CD4-positive, alpha-beta T cell treated with Interleukin-10 for 1 hour (primary cell): ENCODE measurements around the gene NR4A3.
A peak's percentile ranks its signal among the peaks of the same experiment; 100 is the strongest.
"Not testable (repeated sequence)": the region's sequence is repeated elsewhere in the genome, so short reads cannot be mapped to it uniquely, and the experiment has no call there.

Experiments used
- DNase-seq: peaks from one replicate; pipeline ENCODE4 v3.0.0-alpha.2; 2020

The NR4A3 gene

GRCh38 chr9:99835581-99835980, 13.9 kb downstream of the NR4A3 start:
- DNase-seq, result no peak

DNA sequence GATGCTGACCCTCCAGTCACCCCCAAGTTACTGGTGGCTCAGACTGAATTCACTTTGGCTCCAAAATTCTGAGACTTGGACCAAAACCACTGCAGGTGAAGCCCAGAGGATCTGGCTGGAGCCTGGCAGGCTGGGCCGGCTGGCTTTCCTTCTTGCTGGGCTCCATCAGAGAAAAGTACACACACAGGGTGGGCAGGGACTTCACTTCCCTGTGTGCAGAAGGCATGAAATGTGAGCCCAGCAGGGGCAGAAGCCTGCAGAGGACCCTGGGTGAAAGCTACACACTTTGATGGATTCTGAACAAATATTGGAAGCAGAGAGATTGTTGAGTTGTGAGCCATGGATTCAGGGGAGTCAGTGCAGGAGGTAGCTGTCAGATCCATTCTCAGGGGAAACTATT, 18.4 kb downstream of the NR4A3 start:
- DNase-seq, result no peak

GRCh38 chr9:99845063-99845462, 23.4 kb downstream of the NR4A3 start:
- no peak for DNase-seq

DNA sequence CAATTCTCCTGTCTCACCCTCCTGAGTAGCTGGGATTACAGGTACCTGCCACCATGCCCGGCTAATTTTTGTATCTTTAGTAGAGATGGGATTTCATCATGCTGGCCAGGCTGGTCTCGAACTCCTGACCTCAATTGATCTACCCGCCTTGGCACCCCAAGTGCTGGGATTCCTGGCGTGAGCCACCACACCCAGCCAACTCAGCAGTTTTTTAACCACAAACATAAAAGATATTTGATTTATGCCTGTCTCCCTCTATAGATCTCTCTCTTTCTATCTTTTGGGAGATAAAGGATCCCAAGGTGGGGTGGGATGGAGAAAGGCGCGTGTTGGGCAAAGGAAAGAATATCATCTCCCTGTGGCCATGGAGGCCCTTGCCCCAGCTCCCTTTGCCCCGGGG, 26.8 kb downstream of the NR4A3 start:
- no peak for DNase-seq

GRCh38 chr9:99850736-99851499, 29.2 kb downstream of the NR4A3 start:
- DNase-seq, result no peak

DNA sequence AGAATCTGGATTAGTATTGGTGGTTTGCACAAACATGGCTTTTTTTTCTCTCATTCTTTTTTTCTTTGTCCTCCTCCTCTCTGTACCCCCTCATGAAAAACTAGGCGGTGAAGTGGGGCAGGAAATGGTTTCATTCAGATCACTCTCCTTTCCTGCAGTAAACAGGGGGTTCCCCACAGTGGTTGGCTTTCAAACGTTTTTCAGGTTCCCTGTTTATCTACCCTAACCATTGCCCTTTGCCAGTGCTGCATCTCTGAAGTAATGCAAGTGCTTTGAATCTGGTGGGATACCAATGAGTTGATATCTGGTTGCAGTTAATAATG, 29.8 kb downstream of the NR4A3 start:
- peak; percentile 72 for DNase-seq

DNA sequence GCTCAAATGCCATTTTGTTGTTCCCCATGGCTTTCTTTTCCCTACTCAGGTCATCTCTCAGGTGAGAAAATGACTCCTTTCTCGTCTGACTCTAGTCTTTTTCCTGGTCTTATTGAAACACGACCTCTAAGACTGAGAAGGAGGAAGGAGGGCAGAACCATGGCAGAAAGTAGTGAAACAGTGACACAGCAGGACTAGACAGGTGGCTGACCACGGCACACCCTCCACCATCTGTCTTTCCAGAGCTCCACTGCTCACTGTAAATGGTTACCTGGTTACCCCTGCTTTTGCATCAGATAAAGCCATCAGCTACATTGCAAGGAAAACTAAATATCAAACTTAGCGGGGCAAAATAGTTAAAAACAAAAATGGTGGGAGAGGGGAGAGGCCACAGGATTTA, 30.9 kb downstream of the NR4A3 start:
- no peak for DNase-seq

DNA sequence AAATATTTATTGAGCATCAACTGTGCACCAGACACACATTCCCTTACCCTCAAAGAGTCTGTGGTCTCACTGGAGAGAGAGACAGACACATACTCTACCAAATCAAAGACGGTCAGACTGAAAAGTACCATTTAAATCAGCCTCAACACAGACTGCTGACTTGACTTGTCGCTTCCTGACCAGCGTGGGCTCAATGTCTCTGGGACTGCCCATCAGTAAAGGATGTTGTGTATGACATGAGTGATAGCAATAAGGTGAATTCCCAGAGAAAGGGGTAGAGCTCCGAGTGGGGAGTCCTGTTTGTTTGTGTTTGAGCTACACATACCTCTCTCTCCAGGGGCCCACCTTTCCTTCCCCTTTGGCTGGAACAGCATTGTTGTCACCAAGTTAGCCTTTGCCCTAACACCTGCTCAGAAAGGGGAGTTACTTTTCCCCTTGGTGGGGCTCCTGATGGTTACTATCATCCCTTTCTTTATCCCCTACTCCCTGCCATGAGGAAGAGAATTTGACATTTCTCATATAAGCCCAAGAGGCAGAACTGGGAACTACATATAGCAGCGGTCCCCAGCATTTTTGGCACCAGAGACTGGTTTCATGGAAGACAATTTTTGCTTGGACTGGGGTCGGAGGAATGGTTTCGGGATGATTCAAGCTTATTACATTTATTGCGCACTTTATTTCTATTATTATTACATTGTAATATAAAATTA, 33.9 kb downstream of the NR4A3 start:
- DNase-seq, result no peak

DNA sequence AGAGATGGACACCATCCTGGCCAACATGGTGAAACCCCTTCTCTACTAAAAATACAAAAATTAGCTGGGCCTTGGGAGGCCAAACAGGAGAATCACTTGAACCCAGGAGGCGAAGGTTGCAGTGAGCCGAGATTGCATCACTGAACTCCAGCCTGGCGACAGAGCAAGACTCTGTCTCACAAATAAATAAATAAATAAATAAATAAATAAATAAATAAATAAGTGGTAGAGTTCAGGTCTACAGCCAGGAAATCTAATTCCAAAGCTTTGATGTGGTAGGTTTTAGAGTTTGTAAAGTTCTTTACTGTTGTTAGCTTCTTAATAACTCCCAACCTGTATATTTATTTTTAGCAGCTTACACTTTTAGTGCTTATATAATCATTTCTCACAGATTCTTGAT, 35.9 kb downstream of the NR4A3 start:
- not testable (repeated sequence) for DNase-seq

GRCh38 chr9:99858087-99858486, 36.4 kb downstream of the NR4A3 start:
- DNase-seq, result no peak

- no peak for DNase-seq
Observed at GRCh38 chr9:99859243-99859980, 37.7 kb downstream of the NR4A3 start.

DNA sequence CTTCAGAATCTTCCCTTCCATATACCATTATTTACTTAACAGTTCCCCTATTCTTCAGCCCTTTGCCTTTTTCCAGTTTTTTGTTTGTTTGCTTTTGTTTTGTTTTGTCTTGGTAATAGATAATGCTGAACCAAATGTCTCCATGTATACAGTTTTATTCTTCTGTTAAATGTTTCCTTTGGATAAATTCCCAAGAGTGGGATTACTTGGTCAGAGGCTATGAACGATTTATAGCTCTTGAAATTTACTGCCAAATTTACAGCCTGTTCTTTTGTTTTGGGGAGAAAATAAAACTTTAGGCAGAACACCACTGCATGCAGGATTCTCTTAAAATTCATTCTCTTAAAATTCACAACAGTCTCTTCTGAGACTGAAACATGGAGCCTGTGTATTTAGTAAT, 38.6 kb downstream of the NR4A3 start:
- DNase-seq, result no peak

GRCh38 chr9:99863955-99864354, 42.3 kb downstream of the NR4A3 start:
- DNase-seq, result no peak

- DNase-seq, result no peak
Observed at GRCh38 chr9:99866398-99866797, 44.7 kb downstream of the NR4A3 start.

- no peak for DNase-seq
Observed at GRCh38 chr9:99867536-99867935, 45.9 kb downstream of the NR4A3 start.

DNA sequence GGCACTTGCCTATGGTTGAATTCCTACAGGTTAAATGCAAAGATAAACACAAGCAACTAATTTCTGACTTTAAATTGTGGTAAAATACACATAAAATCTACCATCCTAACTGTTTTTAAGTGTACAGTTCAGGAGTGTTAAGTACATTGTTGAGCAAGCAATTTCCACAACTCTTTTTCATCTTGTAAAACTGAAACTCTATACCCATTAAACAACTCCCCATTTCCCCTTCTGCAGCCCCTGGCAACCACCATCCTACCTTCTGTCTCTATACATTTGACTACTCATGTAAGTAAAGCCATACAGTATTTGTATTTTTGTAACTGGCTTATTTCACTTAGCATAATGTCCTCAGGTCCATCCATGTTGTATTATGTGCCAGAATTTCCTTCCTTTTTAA, 46.3 kb downstream of the NR4A3 start:
- DNase-seq, result no peak

DNA sequence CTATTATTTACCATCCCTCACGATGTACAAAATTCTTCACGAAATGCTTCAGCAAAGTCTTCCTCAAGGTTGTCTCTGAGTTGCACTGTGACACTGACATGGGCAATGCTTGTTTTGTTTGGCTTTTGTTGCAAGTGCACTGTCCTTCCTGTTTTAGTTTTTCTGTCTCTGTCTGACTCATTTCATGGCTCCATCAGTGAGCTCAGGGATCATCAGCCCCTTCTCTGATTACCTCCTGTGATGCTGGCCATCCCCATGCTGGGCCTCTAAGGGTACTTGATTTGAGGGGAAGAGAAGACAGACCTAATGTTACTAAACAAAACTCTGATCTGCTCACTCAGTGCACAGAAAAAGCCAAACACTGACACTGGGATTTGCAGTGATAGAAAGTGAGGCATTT, 47.2 kb downstream of the NR4A3 start:
- DNase-seq, result no peak

GRCh38 chr9:99870126-99870525, 48.4 kb downstream of the NR4A3 start:
- no peak for DNase-seq

GRCh38 chr9:99873531-99873930, 51.8 kb downstream of the NR4A3 start:
- no peak for DNase-seq

GRCh38 chr9:99873943-99874584, 52.4 kb downstream of the NR4A3 start:
- no peak for DNase-seq

- DNase-seq, result no peak
Observed at GRCh38 chr9:99876190-99876589, 54.5 kb downstream of the NR4A3 start.

DNA sequence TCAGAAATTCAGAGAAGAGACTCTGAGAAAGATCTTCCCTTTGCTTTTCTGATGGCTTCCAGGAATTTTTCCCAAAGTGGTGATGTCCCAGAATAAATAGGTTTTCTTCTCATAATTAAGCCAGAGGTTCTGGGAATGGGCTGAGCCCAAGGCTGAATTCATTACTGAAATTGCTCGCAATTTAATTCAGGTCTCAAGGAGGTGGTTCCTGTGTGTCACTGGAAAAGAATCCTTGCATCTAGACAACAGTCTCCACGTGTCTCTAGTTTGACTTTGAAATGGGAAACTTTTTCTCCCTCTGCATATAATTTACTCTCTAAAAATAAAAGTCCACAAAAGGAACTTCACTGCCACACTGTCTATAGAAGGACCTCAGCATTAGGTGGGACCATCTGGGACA, 57.0 kb downstream of the NR4A3 start:
- DNase-seq, result no peak

- DNase-seq, result no peak
Observed at GRCh38 chr9:99881769-99882168, 60.1 kb downstream of the NR4A3 start.

- no peak for DNase-seq
Observed at GRCh38 chr9:99885747-99886146, 64.1 kb downstream of the NR4A3 start.
